HCT116 (cell line): Measurements from ENCODE around the gene ELMOD2. TPM values are rescaled to one million over a fixed set of nuclear protein-coding genes. Genes with fewer than 3 reads are reported as not detected.
A peak's percentile ranks its signal among the peaks of the same experiment; 100 is the strongest.

ENCODE experiments used
- ATAC-seq: fragments of 200-7000 bp; cut with Tn5 transposase; 2 replicates; pipeline ENCODE4 v1.9.1; 2020; ENCODE audit warnings: mild to moderate bottlenecking, moderate library complexity
- BruUV-seq: library from RNA; stranded (reverse); fragments of 400-500 nt; replicated peaks from 2 replicates; lab custom pipeline; 2021; lab: Mats Ljungman, UMichigan
- CTCF ChIA-PET: fragments of 300-600 bp; sonication (Branson Sonifier 250); formaldehyde crosslinking; loops from one replicate; lab custom pipeline; 2021; ENCODE audit warnings: antibody characterized with exemption; lab: Charles Lee
- POLR2A ChIA-PET: fragments of 300-600, 350-600 bp; sonication (Branson Sonifier 250); formaldehyde crosslinking; loops from one replicate; lab custom pipeline; 2021; ENCODE audit warnings: antibody characterized with exemption; lab: Charles Lee
- RAD21 ChIA-PET, 2 experiments: fragments of 300-600 bp; sonication (Branson Sonifier 250); formaldehyde crosslinking; loops; one replicate each; lab custom pipeline; 2023; ENCODE audit warnings: low total read pairs in 2 of 2; ENCODE audit not compliant: uncharacterized antibody in 2 of 2, unreplicated experiment in 2 of 2, low non-redundant PET in 1 of 2; lab: Charles Lee
- DNase-seq: peaks from one replicate; pipeline ENCODE4 v3.0.0-alpha.2; 2010; ENCODE audit warnings: low read depth, low spot score
- H2AFZ ChIP-seq: fragments of 200-600 bp; shearing (Covaris generic), sonication (generic); 2 replicates; pipeline ENCODE4 v1.6.1; 2017; ENCODE audit warnings: low read depth, mixed run types, mixed read lengths, antibody characterized with exemption, low read length; ENCODE audit not compliant: poor library complexity, severe bottlenecking
- H3K27ac ChIP-seq: 2 replicates; pipeline ENCODE4 v1.5.1; 2012; ENCODE audit warnings: low read depth, low read length
- H3K27me3 ChIP-seq: fragments of 200-600 bp; sonication (generic); 2 replicates; pipeline ENCODE4 v1.6.1; 2016; ENCODE audit warnings: mixed run types, low read length, mixed read lengths; ENCODE audit not compliant: insufficient read depth
- H3K36me3 ChIP-seq, 2 experiments: fragments of 200-500 bp in 1 of 2; fragments of 200-600 bp in 1 of 2; sonication (Bioruptor generic) in 1 of 2; sonication (generic) in 1 of 2; 2 replicates each; pipeline versions ENCODE4 v1.5.1 to v1.6.1; 2014 to 2016; ENCODE audit warnings: low read length in 2 of 2, inconsistent platforms in 1 of 2, mixed read lengths in 1 of 2, mixed run types in 1 of 2; ENCODE audit not compliant: insufficient read depth in 2 of 2, control insufficient read depth in 1 of 2
- H3K4me1 ChIP-seq, 2 experiments: fragments of 200-600 bp in 1 of 2; sonication (generic) in 1 of 2; 2 replicates each; pipeline versions ENCODE4 v1.5.1 to v1.6.1; 2012 to 2017; ENCODE audit warnings: low read length in 2 of 2, inconsistent platforms in 1 of 2, mild to moderate bottlenecking in 1 of 2, mixed read lengths in 1 of 2, mixed run types in 1 of 2, moderate library complexity in 1 of 2; ENCODE audit not compliant: insufficient read depth in 2 of 2, control insufficient read depth in 1 of 2
- H3K4me2 ChIP-seq: fragments of 200-600 bp; sonication (generic); 2 replicates; pipeline ENCODE4 v1.6.1; 2017; ENCODE audit warnings: mixed run types, low read length, mixed read lengths
- H3K4me3 ChIP-seq, 2 experiments: fragments of 200-600 bp in 1 of 2; sonication (generic) in 1 of 2; replicated peaks in 1 of 2; 2 replicates each; pipeline ENCODE4 v1.5.1; 2011 to 2016; ENCODE audit warnings: low read length in 2 of 2, control low read depth in 1 of 2, low read depth in 1 of 2, mild to moderate bottlenecking in 1 of 2, mixed read lengths in 1 of 2, mixed run types in 1 of 2
- H3K79me2 ChIP-seq: fragments of 200-600 bp; sonication (generic); 2 replicates; pipeline ENCODE4 v1.6.1; 2017; ENCODE audit warnings: mild to moderate bottlenecking, mixed run types, low read length, moderate library complexity, mixed read lengths; ENCODE audit not compliant: insufficient read depth
- H3K9ac ChIP-seq: fragments of 200-600 bp; sonication (generic); 2 replicates; pipeline ENCODE4 v1.6.1; 2016; ENCODE audit warnings: low read length, mixed read lengths
- H3K9me2 ChIP-seq: fragments of 200-600 bp; sonication (generic), shearing (Covaris generic); 2 replicates; pipeline ENCODE4 v1.6.1; 2017; ENCODE audit warnings: mixed run types, mild to moderate bottlenecking, moderate library complexity; ENCODE audit not compliant: insufficient read depth
- H3K9me3 ChIP-seq, 2 experiments: fragments of 200-500 bp in 1 of 2; fragments of 200-600 bp in 1 of 2; sonication (Bioruptor generic) in 1 of 2; sonication (generic) in 1 of 2; 2 replicates each; pipeline ENCODE4 v1.6.1; 2014 to 2017; ENCODE audit warnings: low read length in 2 of 2, mixed read lengths in 2 of 2, inconsistent platforms in 1 of 2, low read depth in 1 of 2, mild to moderate bottlenecking in 1 of 2, mixed run types in 1 of 2, moderate library complexity in 1 of 2; ENCODE audit not compliant: control insufficient read depth in 1 of 2, insufficient read depth in 1 of 2
- H4K20me1 ChIP-seq: fragments of 200-600 bp; sonication (generic), shearing (Covaris generic); 2 replicates; pipeline ENCODE4 v1.6.1; 2017; ENCODE audit warnings: mixed run types, mild to moderate bottlenecking, moderate library complexity; ENCODE audit not compliant: insufficient read depth
- ATF3 ChIP-seq: IDR thresholded peaks from 2 replicates; pipeline ENCODE4 v1.6.1; 2012
- CTCF ChIP-seq, 3 experiments: fragments of 200-600 bp in 1 of 3; sonication (generic) in 1 of 3; IDR thresholded peaks in 2 of 3; conservative IDR thresholded peaks in 1 of 3; 2 replicates each; pipeline ENCODE4 v1.5.1; 2012 to 2017; ENCODE audit warnings: low read depth in 2 of 3, low read length in 2 of 3, antibody characterized with exemption in 1 of 3, borderline replicate concordance in 1 of 3, control low read depth in 1 of 3, mild to moderate bottlenecking in 1 of 3, mixed read lengths in 1 of 3, mixed run types in 1 of 3, moderate library complexity in 1 of 3; ENCODE audit not compliant: insufficient read depth in 1 of 3
- EGR1 ChIP-seq: IDR thresholded peaks from 2 replicates; pipeline ENCODE4 v1.6.1; 2012; ENCODE audit warnings: low read depth
- ELF1 ChIP-seq: IDR thresholded peaks from 2 replicates; pipeline ENCODE4 v1.6.1; 2012; ENCODE audit warnings: low read depth, borderline replicate concordance
- POLR2A ChIP-seq: IDR thresholded peaks from 2 replicates; pipeline ENCODE4 v1.7.0; 2011; ENCODE audit warnings: borderline replicate concordance; ENCODE audit not compliant: insufficient read depth, insufficient read length; ENCODE audit errors: extremely low read depth
- POLR2AphosphoS5 ChIP-seq: IDR thresholded peaks from 2 replicates; pipeline ENCODE4 v1.6.1; 2011; ENCODE audit warnings: mild to moderate bottlenecking, low read depth, low read length, moderate library complexity
- RAD21 ChIP-seq: IDR thresholded peaks from 2 replicates; pipeline ENCODE4 v1.6.1; 2012; ENCODE audit warnings: low read depth, mild to moderate bottlenecking
- SP1 ChIP-seq: IDR thresholded peaks from 2 replicates; pipeline ENCODE4 v1.6.1; 2012; ENCODE audit warnings: low read depth
- YY1 ChIP-seq: IDR thresholded peaks from 2 replicates; pipeline ENCODE4 v1.6.1; 2011; ENCODE audit warnings: low read length, low read depth, moderate library complexity, mild to moderate bottlenecking; ENCODE audit not compliant: insufficient replicate concordance; ENCODE audit errors: extremely low read depth
- ZNF274 ChIP-seq: fragments of 200-500 bp; sonication (Bioruptor generic); IDR thresholded peaks from 2 replicates; pipeline ENCODE4 v1.6.1; 2014; ENCODE audit warnings: mild to moderate bottlenecking, low read depth, low read length, inconsistent platforms
- intact Hi-C: fragments of 100-400 bp; cut with micrococcal nuclease; formaldehyde crosslinking; loops from 2 replicates; pipeline ENCODE4 v1.10.0; 2022
- total RNA-seq: library from RNA; stranded (reverse); gene quantifications from one replicate; pipeline ENCODE4 v1.2.1, GENCODE V29; 2021; ENCODE audit not compliant: unreplicated experiment
- TF ChIP-seq, protein P1 (sequence below): IDR thresholded peaks from 2 replicates; pipeline ENCODE4 v1.6.1; 2012

ELMOD2 gene
- total RNA-seq, 1 experiment from 2014 or later, result 26.6 TPM

DNA sequence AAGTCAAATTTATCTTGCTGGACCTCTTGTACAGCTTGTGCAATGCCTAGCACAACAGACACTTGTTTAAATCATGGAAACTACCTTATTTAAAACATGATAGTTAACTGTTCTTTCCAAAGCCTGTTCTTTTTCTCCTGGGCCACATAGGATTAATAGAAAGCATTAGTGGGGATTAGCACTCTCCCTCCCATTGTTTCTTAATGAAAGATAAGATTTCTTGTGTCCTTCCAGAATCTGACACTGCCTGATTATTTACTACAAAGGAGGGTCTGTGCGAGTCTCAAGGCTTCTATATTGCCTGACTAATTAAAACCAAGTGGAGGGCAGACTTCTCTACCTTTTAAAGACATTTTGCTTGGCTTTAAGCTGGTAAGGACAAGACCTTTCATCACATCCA lies 8.5 kb upstream of the ELMOD2 start (continued):
- TF ChIP-seq ATF3, result no peak
- no peak for TF ChIP-seq POLR2A
- TF ChIP-seq, protein P1, sequence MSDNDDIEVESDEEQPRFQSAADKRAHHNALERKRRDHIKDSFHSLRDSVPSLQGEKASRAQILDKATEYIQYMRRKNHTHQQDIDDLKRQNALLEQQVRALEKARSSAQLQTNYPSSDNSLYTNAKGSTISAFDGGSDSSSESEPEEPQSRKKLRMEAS, result no peak
- TF ChIP-seq SP1, result no peak
- no peak for TF ChIP-seq POLR2AphosphoS5
- no peak for TF ChIP-seq ZNF274

DNA sequence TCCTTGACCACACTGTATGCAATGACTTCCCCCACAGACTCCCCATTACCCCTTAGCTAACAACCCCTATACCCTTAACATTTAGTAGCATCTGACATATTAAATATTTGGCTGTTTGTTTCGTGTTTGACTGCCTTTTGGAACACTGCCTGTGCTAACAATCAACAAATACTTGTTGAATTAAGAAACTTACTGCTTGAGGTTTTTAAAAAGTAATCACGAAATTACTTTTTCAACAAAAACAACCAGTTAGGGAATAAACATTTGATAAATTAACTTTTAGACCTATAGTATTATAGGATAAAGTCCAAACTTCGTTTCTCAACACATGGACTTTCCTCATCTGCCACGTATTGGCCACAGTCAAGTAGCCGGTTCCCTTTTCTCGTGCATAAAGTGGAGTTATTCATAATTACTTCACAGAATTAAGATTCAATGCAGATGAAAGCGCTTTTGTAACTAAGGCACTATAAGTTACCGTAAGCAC lies 555 bp upstream of the ELMOD2 start:
- ATAC-seq, result no peak
- intact Hi-C loops, result loop anchor here (5.0 to 10.0 kb wide), 2 partner anchors 151 to 331 kb away; partner anchors contain the start of gene SCOC
- no TSS peak for BruUV-seq
- Histone ChIP-seq H4K20me1 (no peaks in the 10 kb centered on the region), H3K9ac (no peak overlapping the region), H3K4me3 (peak overlapping the region; percentile 15 to 92), H3K4me2 (peak overlapping the region; percentile 80), H3K4me1 (peaks cover 3 to 8% of the 10 kb centered on the region in 2 experiments; a peak in 2 of 4 replicates), H3K79me2 (peaks cover 21% of the 10 kb centered on the region), H3K9me2 (no peaks in the 10 kb centered on the region), H3K9me3 (no peaks in the 10 kb centered on the region), H3K36me3 (peaks cover 0 to 8% of the 10 kb centered on the region in 2 experiments; a peak in 3 of 4 replicates), H2AFZ (peak overlapping the region; percentile 99), H3K27me3 (no peaks in the 10 kb centered on the region), H3K27ac (no peak overlapping the region)
- no peak for DNase-seq
- ChIA-PET RAD21 (no interaction called here), CTCF (interaction anchor here (0.7 to 1.0 kb wide), 4 partner anchors 13 to 335 kb away, joined by 3 to 7 read pairs (median 4); partner anchors contain the start of gene SCOC), POLR2A (no interaction called here)
- TF ChIP-seq ZNF274 (no peak), SP1 (no peak), EGR1 (no peak), RAD21 (no peak), ELF1 (no peak), YY1 (no peak), CTCF (IDR thresholded peaks at IDR 0.05 in 2 of 3, conservative IDR thresholded peaks at IDR 0.05 in 1 of 3; ENCODE audit: borderline replicate concordance in 1 of 3, insufficient read depth in 1 of 3, low read depth in 2 of 3, low read length in 2 of 3) (no peak), POLR2AphosphoS5 (no peak)
- TF ChIP-seq, protein P1, result no peak
